GM11168 (cell line): ENCODE results near the gene IFI35.
"Not testable (repeated sequence)": the region's sequence is repeated elsewhere in the genome, so short reads cannot be mapped to it uniquely, and the experiment has no call there.

Experiments
- in situ Hi-C: fragments of 300-500 bp; cut with MboI; formaldehyde crosslinking; loops from one replicate; pipeline ENCODE4 v1.12.0; 2022; ENCODE audit warnings: low sequenced_read_pairs; ENCODE audit not compliant: unreplicated experiment

The IFI35 gene

GRCh38 chr17:42997390-42997983, 9.1 kb upstream of the IFI35 start:
- in situ Hi-C loops: no loop called here

- in situ Hi-C loops: no loop called here
These were observed 8.3 kb upstream of the IFI35 start, which contains the start of gene RPL27 for GRCh38 chr17:42997984-42998938. Gene RPL27, plus strand, starts transcription at chr17:42998419. Its CDS starts 332 bp downstream, at chr17:42998751.

- in situ Hi-C loops: no loop called here
These were observed 7.5 kb upstream of the IFI35 start for GRCh38 chr17:42999003-42999525.

GRCh38 chr17:43000894-43001293, 5.7 kb upstream of the IFI35 start:
- in situ Hi-C loops: not testable (repeated sequence)

GRCh38 chr17:43003542-43004172, 2.9 kb upstream of the IFI35 start:
- in situ Hi-C loops: no loop called here

GRCh38 chr17:43010667-43011308, 4.2 kb downstream of the IFI35 start:
- in situ Hi-C loops: no loop called here

- in situ Hi-C loops: no loop called here
These were observed 5.3 kb downstream of the IFI35 start for GRCh38 chr17:43011728-43012472.

- in situ Hi-C loops: no loop called here
These were observed 6.7 kb downstream of the IFI35 start for GRCh38 chr17:43013296-43013695.

- in situ Hi-C loops: no loop called here
These were observed 7.5 kb downstream of the IFI35 start for GRCh38 chr17:43014020-43014648.

GRCh38 chr17:43014649-43015542, 8.3 kb downstream of the IFI35 start:
- in situ Hi-C loops: no loop called here

GRCh38 chr17:43015579-43015978, 9.0 kb downstream of the IFI35 start:
- in situ Hi-C loops: no loop called here

- in situ Hi-C loops: no loop called here
These were observed 9.6 kb downstream of the IFI35 start for GRCh38 chr17:43016216-43016615.

- in situ Hi-C loops: no loop called here
These were observed 11.6 kb downstream of the IFI35 start for GRCh38 chr17:43018008-43018853.

- in situ Hi-C loops: no loop called here
These were observed 12.3 kb downstream of the IFI35 start for GRCh38 chr17:43018932-43019331.

- in situ Hi-C loops: no loop called here
These were observed 12.8 kb downstream of the IFI35 start for GRCh38 chr17:43019418-43019817.

- in situ Hi-C loops: no loop called here
These were observed 13.5 kb downstream of the IFI35 start for GRCh38 chr17:43020030-43020621.
